Mesenchymal stem cell (in vitro differentiated cells and primary cell): ENCODE data around the gene TNFRSF4.

Experiments
- DNase-seq: peaks from one replicate; pipeline ENCODE4 v3.0.0-alpha.2; 2013
- H2AFZ ChIP-seq: one replicate; pipeline ENCODE4 v1.6.1; 2013; ENCODE audit warnings: low read depth, mild to moderate bottlenecking, control low read depth, inconsistent platforms, low read length, moderate library complexity
- H2AK5ac ChIP-seq: 2 replicates; pipeline ENCODE4 v1.6.1; 2013; ENCODE audit warnings: low read length, moderate library complexity, mild to moderate bottlenecking, inconsistent platforms; ENCODE audit not compliant: severe bottlenecking
- H2BK120ac ChIP-seq: one replicate; pipeline ENCODE4 v1.6.1; 2013; ENCODE audit warnings: low read depth, mild to moderate bottlenecking, inconsistent platforms, low read length, moderate library complexity
- H2BK12ac ChIP-seq, 2 experiments: one replicate each; pipeline ENCODE4 v1.6.1; 2013; ENCODE audit warnings: inconsistent platforms in 2 of 2, low read length in 2 of 2, mild to moderate bottlenecking in 2 of 2, moderate library complexity in 2 of 2, control low read depth in 1 of 2
- H2BK15ac ChIP-seq: one replicate; pipeline ENCODE4 v1.6.1; 2013; ENCODE audit warnings: mild to moderate bottlenecking, low read depth, inconsistent platforms; ENCODE audit not compliant: poor library complexity, severe bottlenecking
- H2BK5ac ChIP-seq: 2 replicates; pipeline ENCODE4 v1.6.1; 2013; ENCODE audit warnings: low read depth, mild to moderate bottlenecking, low read length, control low read depth, inconsistent platforms; ENCODE audit not compliant: poor library complexity, severe bottlenecking
- H3K14ac ChIP-seq, 2 experiments: one replicate each; pipeline ENCODE4 v1.6.1; 2013; ENCODE audit warnings: inconsistent platforms in 2 of 2, low read length in 2 of 2, control low read depth in 1 of 2, mild to moderate bottlenecking in 1 of 2, moderate library complexity in 1 of 2
- H3K18ac ChIP-seq, 2 experiments: one replicate each; pipeline ENCODE4 v1.6.1; 2013; ENCODE audit warnings: inconsistent platforms in 2 of 2, low read length in 2 of 2, control low read depth in 1 of 2, low read depth in 1 of 2, mild to moderate bottlenecking in 1 of 2
- H3K23ac ChIP-seq, 2 experiments: one replicate each; pipeline ENCODE4 v1.6.1; 2013; ENCODE audit warnings: inconsistent platforms in 2 of 2, low read length in 2 of 2, mild to moderate bottlenecking in 2 of 2, moderate library complexity in 2 of 2, control low read depth in 1 of 2
- H3K27ac ChIP-seq: 2 replicates; pipeline ENCODE4 v1.5.1; 2013; ENCODE audit warnings: mild to moderate bottlenecking, moderate library complexity, low read length, control low read depth, inconsistent platforms; ENCODE audit not compliant: poor library complexity, severe bottlenecking
- H3K27me3 ChIP-seq, 2 experiments: 2 replicates each; pipeline versions ENCODE4 v1.6.1 to v1.7.0; 2013; ENCODE audit warnings: low read length in 2 of 2, mild to moderate bottlenecking in 2 of 2, moderate library complexity in 2 of 2, control low read depth in 1 of 2, inconsistent platforms in 1 of 2; ENCODE audit not compliant: control insufficient read depth in 1 of 2, insufficient read depth in 1 of 2
- H3K36me3 ChIP-seq, 2 experiments: 2 replicates each; pipeline versions ENCODE4 v1.6.1 to v1.7.0; 2013; ENCODE audit warnings: low read length in 2 of 2, control low read depth in 1 of 2, inconsistent platforms in 1 of 2, low read depth in 1 of 2, mild to moderate bottlenecking in 1 of 2; ENCODE audit not compliant: insufficient read depth in 2 of 2, control insufficient read depth in 1 of 2
- H3K4ac ChIP-seq, 2 experiments: one replicate each; pipeline ENCODE4 v1.6.1; 2013; ENCODE audit warnings: inconsistent platforms in 2 of 2, low read length in 2 of 2, mild to moderate bottlenecking in 2 of 2, moderate library complexity in 2 of 2, control low read depth in 1 of 2, low read depth in 1 of 2
- H3K4me1 ChIP-seq: 2 replicates; pipeline ENCODE4 v1.6.1; 2013; ENCODE audit warnings: low read depth, low read length, control low read depth; ENCODE audit not compliant: control insufficient read depth, insufficient read depth
- H3K4me2 ChIP-seq: 2 replicates; pipeline ENCODE4 v1.6.1; 2013; ENCODE audit warnings: low read length, mild to moderate bottlenecking, inconsistent platforms; ENCODE audit not compliant: poor library complexity, severe bottlenecking
- H3K4me3 ChIP-seq, 2 experiments: 2 replicates each; pipeline versions ENCODE4 v1.5.1 to v1.7.0; 2013; ENCODE audit warnings: low read length in 2 of 2, mild to moderate bottlenecking in 2 of 2, control low read depth in 1 of 2, low read depth in 1 of 2; ENCODE audit not compliant: insufficient read depth in 1 of 2
- H3K79me1 ChIP-seq: replicated peaks from 2 replicates; pipeline ENCODE4 v1.6.1; 2013; ENCODE audit warnings: mild to moderate bottlenecking, control low read depth, low read length, inconsistent platforms; ENCODE audit not compliant: poor library complexity, severe bottlenecking
- H3K9ac ChIP-seq: 2 replicates; pipeline ENCODE4 v1.7.0; 2013; ENCODE audit warnings: mild to moderate bottlenecking, low read length, moderate library complexity
- H3K9me3 ChIP-seq: 2 replicates; pipeline ENCODE4 v1.7.0; 2013; ENCODE audit warnings: mild to moderate bottlenecking, low read length; ENCODE audit not compliant: control insufficient read depth
- H4K8ac ChIP-seq: one replicate; pipeline ENCODE4 v1.6.1; 2013; ENCODE audit warnings: inconsistent platforms, mild to moderate bottlenecking, low read length, moderate library complexity
- H4K91ac ChIP-seq: one replicate; pipeline ENCODE4 v1.6.1; 2013; ENCODE audit warnings: mild to moderate bottlenecking, low read length, inconsistent platforms
- WGBS: methylation state at CpG from one replicate; pipeline ENCODE4 v1.1.7; 2013; ENCODE audit warnings: mixed read lengths; 5-methylcytosine and 5-hydroxymethylcytosine counted together

The TNFRSF4 gene

DNA sequence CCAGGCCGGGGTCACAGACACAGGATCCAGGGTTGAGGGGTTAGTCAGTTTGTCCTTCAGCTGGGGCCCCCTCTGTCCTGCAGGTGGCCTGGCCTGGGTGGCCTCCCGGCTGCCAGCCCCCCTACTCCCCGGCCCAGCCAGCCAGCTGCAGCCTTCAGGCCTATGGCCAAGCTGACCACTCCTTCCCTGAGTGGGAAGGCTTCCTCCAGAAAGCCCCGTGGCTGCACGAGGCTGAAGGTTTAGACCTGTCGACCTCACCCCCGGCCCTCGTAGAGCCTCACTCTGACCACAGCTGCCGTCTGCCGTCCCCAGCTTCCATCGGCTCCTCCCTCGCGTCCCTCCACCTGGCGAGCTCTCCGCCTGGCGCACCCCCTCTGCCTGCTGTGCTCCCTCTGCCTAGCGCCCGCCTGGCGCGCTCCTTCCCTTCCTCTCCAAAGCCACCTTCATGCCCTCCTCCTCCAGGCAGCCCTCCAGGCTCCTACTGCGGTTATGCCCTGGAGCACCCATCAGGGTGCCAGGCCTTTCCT is 30.7 kb downstream of the TNFRSF4 start:
- no peak overlapping the region for H4K91ac ChIP-seq
- H3K4ac ChIP-seq, result no peak overlapping the region
- H3K14ac ChIP-seq, result no peak overlapping the region
- H3K9me3 ChIP-seq, result no peaks in the 10 kb centered on the region
- no peak overlapping the region for H2AFZ ChIP-seq
- H2BK12ac ChIP-seq, result no peak overlapping the region
- H3K36me3 ChIP-seq, result peaks cover 0 to 4% of the 10 kb centered on the region in 2 experiments
- H2AK5ac ChIP-seq, result no peak overlapping the region
- H3K4me2 ChIP-seq, result no peak overlapping the region
- no peak overlapping the region for H3K18ac ChIP-seq
- peaks cover 33% of the 10 kb centered on the region for H3K4me1 ChIP-seq
- H3K27ac ChIP-seq, result no peak overlapping the region
- no peak overlapping the region for H3K4me3 ChIP-seq
- no peak overlapping the region for H2BK15ac ChIP-seq
- no peak overlapping the region for H2BK5ac ChIP-seq
- H3K23ac ChIP-seq, result no peak overlapping the region
- H4K8ac ChIP-seq, result no peak overlapping the region
- no peaks in the 10 kb centered on the region for H3K79me1 ChIP-seq
- 85% methylated on average over 21 of the region's 21 CpGs for WGBS
- no peak overlapping the region for H3K9ac ChIP-seq
- DNase-seq, result no peak
- no peak overlapping the region for H2BK120ac ChIP-seq
- peaks cover 0 to 48% of the 10 kb centered on the region in 2 experiments for H3K27me3 ChIP-seq

- no peak overlapping the region for H3K4me3 ChIP-seq
- no peak overlapping the region for H2AK5ac ChIP-seq
- H3K18ac ChIP-seq, result no peak overlapping the region
- no peaks in the 10 kb centered on the region for H3K79me1 ChIP-seq
- peaks cover 37% of the 10 kb centered on the region for H3K4me1 ChIP-seq
- H2BK120ac ChIP-seq, result no peak overlapping the region
- H3K9ac ChIP-seq, result no peak overlapping the region
- no peaks in the 10 kb centered on the region for H3K9me3 ChIP-seq
- no peak overlapping the region for H2AFZ ChIP-seq
- H3K23ac ChIP-seq, result no peak overlapping the region
- H2BK5ac ChIP-seq, result no peak overlapping the region
- H3K27me3 ChIP-seq, result peaks cover 4 to 52% of the 10 kb centered on the region in 2 experiments
- no peak for DNase-seq
- no peak overlapping the region for H3K14ac ChIP-seq
- no peak overlapping the region for H4K91ac ChIP-seq
- no peak overlapping the region for H2BK12ac ChIP-seq
- no peak overlapping the region for H4K8ac ChIP-seq
- no peak overlapping the region for H3K27ac ChIP-seq
- WGBS, result 83% methylated on average over 34 of the region's 39 CpGs
- H3K4me2 ChIP-seq, result no peak overlapping the region
- peaks cover 0 to 4% of the 10 kb centered on the region in 2 experiments for H3K36me3 ChIP-seq
- H3K4ac ChIP-seq, result no peak overlapping the region
- no peak overlapping the region for H2BK15ac ChIP-seq
Measured at GRCh38 chr1:1182491-1183220, 31.3 kb downstream of the TNFRSF4 start.

DNA sequence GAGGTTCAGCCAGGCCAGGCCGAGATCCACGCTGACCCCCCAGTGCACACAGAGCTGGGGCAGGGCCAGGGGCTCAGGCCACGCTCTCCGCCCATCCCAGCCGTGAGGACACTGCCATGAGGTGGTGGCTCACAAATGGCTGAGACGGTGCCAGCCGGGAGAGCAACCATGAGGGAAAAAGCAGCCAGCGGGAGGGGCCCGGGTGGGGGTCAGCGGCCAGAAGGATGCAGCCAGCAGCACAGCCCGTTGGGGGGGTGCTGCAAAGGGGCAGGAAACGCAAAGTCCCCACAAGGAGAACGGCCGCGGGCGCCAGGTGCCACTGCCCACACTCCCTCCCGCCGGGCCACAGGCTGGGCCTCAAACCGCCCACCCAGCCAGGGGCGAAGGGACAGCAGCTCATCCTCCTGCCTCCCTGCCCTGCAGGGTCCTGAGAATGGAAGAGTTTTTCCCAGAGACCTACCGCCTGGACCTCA is 32.0 kb downstream of the TNFRSF4 start:
- no peak overlapping the region for H3K27ac ChIP-seq
- no peak overlapping the region for H3K14ac ChIP-seq
- no peak overlapping the region for H4K91ac ChIP-seq
- H3K4me2 ChIP-seq, result no peak overlapping the region
- peaks cover 10 to 59% of the 10 kb centered on the region in 2 experiments for H3K27me3 ChIP-seq
- H3K79me1 ChIP-seq, result no peaks in the 10 kb centered on the region
- no peak overlapping the region for H2BK15ac ChIP-seq
- H3K18ac ChIP-seq, result no peak overlapping the region
- no peak overlapping the region for H4K8ac ChIP-seq
- H3K9me3 ChIP-seq, result no peaks in the 10 kb centered on the region
- no peak overlapping the region for H2AFZ ChIP-seq
- peaks cover 0 to 4% of the 10 kb centered on the region in 2 experiments for H3K36me3 ChIP-seq
- H2BK12ac ChIP-seq, result no peak overlapping the region
- no peak overlapping the region for H3K9ac ChIP-seq
- WGBS, result 89% methylated on average over 21 of the region's 21 CpGs
- no peak for DNase-seq
- H2BK120ac ChIP-seq, result no peak overlapping the region
- H2AK5ac ChIP-seq, result no peak overlapping the region
- H3K4me3 ChIP-seq, result no peak overlapping the region
- no peak overlapping the region for H3K23ac ChIP-seq
- no peak overlapping the region for H2BK5ac ChIP-seq
- peaks cover 42% of the 10 kb centered on the region for H3K4me1 ChIP-seq
- no peak overlapping the region for H3K4ac ChIP-seq

DNA sequence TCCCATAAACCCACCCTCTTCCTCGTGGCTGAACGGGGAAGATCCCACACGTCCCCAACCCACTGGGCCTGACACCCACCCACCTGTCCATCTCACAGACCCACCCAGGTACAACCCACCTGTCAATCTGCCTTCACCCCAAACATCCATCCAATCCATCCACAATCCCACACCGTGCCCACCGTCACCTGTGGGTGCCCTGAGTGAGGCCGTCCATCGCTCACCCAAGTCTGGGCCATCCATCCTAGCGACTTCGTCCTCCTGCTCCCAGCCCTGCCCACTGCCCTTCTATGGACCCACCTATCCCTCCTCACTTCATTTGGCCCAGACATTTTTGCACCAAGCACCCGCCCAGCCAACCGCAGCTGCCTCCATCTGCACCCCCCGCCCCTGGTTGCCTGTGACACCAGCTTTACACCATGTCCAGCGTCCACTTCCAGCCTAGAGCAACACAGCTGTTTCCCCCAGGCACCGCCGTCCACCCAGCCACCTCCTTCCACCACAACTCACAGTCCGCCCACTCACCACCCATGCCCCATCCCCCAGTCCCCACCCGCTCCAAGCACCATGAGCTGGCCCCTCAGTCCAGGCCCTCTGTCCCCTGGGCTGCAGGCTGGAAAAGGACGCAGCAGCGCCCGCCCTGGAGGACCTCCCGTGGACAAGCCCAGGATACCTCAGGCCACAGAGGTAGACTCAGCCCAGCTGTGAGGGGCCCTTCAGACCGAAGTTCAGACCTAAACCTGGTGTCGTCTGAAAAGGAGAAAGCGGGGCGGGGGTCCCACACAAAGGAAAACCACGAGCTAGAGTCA is 32.6 kb downstream of the TNFRSF4 start:
- Histone ChIP-seq H2AK5ac (peak overlapping the region; percentile 33), H3K27ac (no peak overlapping the region), H3K36me3 (peaks cover 0 to 4% of the 10 kb centered on the region in 2 experiments), H3K79me1 (no peaks in the 10 kb centered on the region), H3K27me3 (peaks cover 17 to 65% of the 10 kb centered on the region in 2 experiments), H4K8ac (no peak overlapping the region), H2AFZ (no peak overlapping the region), H2BK5ac (no peak overlapping the region), H3K4ac (no peak overlapping the region), H2BK12ac (no peak overlapping the region), H3K23ac (no peak overlapping the region), H3K14ac (no peak overlapping the region), H3K9ac (no peak overlapping the region), H3K18ac (no peak overlapping the region), H3K4me2 (no peak overlapping the region), H3K4me1 (peaks cover 47% of the 10 kb centered on the region), H4K91ac (peak overlapping the region; percentile 35), H3K4me3 (no peak overlapping the region), H2BK120ac (no peak overlapping the region), H3K9me3 (no peaks in the 10 kb centered on the region), H2BK15ac (no peak overlapping the region)
- WGBS, result 88% methylated on average over 26 of the region's 26 CpGs
- DNase-seq, result no peak
